GM12891 (cell line): ENCODE data around the gene CYBB.

Experiments
- PAX5 ChIP-seq: IDR thresholded peaks from 2 replicates; pipeline ENCODE4 v1.6.1; 2011; ENCODE audit warnings: low read length, moderate library complexity, mild to moderate bottlenecking; ENCODE audit not compliant: insufficient read depth, severe bottlenecking
- POLR2A ChIP-seq: IDR thresholded peaks from 2 replicates; pipeline ENCODE4 v1.6.1; 2011; ENCODE audit warnings: low read depth, low read length, control low read depth
- POLR2AphosphoS5 ChIP-seq: IDR thresholded peaks from 2 replicates; pipeline ENCODE4 v1.6.1; 2011; ENCODE audit warnings: low read depth, low read length, control low read depth
- POU2F2 ChIP-seq: IDR thresholded peaks from 2 replicates; pipeline ENCODE4 v1.6.1; 2011; ENCODE audit warnings: low read depth, mild to moderate bottlenecking, control low read depth, low read length, moderate library complexity
- SPI1 ChIP-seq: IDR thresholded peaks from 2 replicates; pipeline ENCODE4 v1.6.1; 2011; ENCODE audit warnings: low read depth, low read length, control low read depth
- TAF1 ChIP-seq: IDR thresholded peaks from 2 replicates; pipeline ENCODE4 v1.6.1; 2011; ENCODE audit warnings: low read depth, low read length, control low read depth

DNA sequence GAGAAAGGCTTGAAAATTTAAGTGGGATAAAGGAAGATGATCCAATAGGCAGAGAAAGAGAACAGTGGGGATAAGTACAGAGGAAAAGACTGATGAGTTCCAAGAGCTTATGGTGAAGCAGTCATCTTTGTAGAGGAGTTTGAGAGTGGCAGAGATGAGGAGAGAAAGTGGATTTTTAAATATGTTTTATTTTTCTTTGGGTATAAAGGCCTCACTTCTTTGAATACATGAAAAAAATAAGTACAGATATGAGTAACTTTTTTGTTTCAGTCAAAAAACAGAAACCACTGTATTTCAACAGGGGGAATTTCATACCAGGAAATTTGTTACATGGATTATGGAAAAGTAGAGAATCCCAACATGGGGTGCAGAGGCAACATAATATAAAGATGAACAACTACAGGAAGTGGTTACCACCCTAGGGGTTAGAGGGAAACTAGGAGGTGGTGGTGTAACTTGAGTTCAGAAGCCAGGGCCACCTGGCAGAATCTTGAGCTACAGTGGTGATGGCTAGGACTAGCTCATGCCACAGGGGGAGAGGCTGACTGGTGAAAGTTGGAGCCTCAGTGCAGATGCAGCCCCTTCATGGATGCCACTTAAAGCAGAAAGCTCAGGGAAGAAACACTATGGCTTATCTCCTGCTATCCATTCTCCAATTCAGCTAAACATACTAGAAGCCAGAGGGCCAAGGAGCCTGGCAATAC is 3.4 kb upstream of the CYBB start:
- TF ChIP-seq TAF1 = no peak
- no peak for TF ChIP-seq POLR2A
- TF ChIP-seq POLR2AphosphoS5 = no peak
- no peak for TF ChIP-seq SPI1
- TF ChIP-seq PAX5 = no peak
- TF ChIP-seq POU2F2 = no peak
